Activated T-cell treated with anti-CD3 and anti-CD28 coated beads for 4 hours (primary cell): ENCODE results near the gene NFKBIE.

ENCODE experiments used
- DNase-seq: peaks from one replicate; pipeline ENCODE4 v3.0.0-alpha.2; 2020

NFKBIE gene

DNA sequence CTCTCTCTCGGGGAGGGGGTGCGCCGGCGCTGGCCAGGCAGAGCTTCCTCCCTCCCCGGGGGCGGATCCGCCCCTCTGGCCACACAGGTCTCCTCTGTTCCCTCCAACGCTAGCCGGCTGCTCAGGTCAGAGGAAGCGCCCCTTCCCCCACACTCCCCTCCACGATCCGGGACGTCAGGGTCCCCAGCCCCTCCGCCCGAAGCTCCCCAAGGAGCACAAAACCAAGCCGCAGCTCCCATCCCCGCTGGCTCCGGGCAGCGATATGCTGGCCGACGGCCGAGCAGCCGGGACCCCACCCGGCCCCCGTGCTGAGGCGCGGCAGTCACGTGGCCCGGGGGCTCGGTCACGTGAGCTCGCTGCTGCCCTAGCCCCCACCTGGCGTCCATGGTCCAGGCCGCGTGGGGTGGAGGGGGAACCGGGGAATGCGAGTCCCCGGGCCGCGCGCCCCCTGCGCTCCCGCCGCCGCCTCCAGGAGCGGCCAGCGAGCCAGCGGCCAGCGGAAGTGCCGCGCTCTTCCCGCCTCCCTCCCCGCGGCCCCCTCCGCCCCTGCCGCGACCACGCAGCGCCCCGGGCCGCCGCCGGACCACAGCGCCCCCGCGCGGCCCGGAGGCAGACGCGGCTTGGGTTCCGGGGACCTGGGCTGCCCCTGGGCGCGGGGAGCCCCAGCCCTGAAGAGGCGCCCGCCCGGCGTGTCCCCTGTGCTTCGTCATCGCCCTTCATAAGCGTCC, 8.2 kb downstream of the NFKBIE start, which contains the start of gene SLC35B2:
Gene SLC35B2 (minus strand): TSS at position 504 of the 728 bp plus-strand sequence. CDS start 118 bp downstream, at position 386.
- no peak for DNase-seq

DNA sequence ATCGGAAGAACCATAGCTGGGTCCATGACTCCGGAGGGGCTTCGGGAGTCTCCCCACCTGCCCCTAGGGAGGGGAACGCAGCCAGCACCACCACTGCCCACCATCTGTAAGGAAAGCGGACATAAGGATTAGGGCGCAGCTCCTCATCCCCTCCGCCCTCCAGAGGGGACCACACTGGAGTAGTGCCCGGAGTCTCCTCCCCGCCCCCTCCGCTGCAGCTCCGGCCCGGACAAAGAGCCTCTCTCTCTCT, 8.7 kb downstream of the NFKBIE start:
- no peak for DNase-seq

DNA sequence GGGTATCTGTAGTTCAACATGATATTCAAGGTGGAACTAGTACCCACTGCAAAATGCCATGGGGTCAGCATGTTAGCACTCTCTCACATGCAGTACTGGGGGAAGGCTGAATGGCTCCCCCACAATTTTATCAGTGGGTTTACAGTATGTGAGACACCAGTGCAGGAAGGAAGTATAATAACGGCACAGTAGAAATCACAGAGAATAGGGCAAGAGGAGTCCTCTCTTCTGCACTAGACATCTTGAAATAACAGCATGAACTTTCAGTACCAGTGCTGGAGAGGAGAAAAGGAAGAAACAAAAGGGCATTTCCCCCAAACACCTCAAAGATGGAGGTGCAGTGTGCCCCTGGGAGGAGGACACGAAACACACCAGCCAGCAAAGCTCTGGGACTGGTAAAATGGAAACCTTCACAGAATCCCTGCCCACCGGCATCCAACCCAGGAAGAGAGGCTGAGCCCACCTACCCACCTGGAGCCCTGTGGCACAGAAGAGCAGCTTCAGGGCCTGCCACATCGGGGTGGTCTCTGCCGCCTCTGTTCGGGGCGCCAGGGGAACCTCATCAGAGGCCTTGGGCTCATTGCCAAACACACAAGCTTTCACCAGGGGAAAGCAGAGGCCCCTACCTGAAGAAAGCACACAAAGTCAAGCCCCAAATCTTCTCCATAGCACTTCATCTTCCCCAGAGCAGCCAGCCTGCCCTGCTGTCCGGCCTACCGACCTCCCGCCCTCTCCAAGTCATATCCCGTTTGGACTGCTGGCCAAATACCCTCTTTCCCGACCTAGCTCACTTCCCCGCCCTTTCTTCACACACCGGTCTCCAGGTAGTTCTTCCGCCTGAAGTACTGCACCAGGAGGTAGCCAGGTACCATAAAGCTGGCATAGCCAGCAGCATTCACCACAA, 9.2 kb downstream of the NFKBIE start:
- DNase-seq, result no peak

DNA sequence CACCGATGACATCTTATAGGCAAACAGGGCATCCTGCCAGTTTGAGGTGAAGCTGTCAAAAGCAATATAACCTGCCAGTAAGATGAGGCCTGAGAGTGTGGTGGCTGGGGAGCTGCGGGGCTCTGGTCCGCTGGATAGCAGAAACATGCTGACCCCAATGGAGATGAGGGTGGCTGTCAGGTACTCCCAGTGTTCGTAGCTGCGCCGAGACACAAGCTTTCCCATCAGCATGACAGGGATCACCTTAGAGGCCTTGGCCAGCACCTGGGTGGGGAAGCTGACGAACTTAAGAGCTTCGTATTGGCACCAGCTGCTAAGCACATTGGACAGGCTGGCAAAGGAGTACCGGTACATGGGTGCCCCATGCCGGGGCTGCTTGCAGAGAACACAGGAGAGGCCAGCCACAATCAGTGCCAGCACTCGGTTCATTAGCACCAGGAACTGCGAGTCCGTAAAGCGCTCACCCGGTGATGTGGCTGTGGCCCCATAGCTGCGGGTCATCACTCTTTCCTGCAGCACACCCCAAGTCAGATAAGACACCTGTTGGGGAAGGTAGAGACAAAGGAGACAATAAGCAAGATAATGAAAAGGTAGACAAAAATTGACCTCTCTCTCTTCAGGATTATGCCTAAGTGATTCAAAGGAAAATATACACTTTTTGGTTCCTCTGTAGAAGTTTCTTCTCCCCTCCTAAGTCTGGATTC, 10.1 kb downstream of the NFKBIE start:
- DNase-seq, result no peak

DNA sequence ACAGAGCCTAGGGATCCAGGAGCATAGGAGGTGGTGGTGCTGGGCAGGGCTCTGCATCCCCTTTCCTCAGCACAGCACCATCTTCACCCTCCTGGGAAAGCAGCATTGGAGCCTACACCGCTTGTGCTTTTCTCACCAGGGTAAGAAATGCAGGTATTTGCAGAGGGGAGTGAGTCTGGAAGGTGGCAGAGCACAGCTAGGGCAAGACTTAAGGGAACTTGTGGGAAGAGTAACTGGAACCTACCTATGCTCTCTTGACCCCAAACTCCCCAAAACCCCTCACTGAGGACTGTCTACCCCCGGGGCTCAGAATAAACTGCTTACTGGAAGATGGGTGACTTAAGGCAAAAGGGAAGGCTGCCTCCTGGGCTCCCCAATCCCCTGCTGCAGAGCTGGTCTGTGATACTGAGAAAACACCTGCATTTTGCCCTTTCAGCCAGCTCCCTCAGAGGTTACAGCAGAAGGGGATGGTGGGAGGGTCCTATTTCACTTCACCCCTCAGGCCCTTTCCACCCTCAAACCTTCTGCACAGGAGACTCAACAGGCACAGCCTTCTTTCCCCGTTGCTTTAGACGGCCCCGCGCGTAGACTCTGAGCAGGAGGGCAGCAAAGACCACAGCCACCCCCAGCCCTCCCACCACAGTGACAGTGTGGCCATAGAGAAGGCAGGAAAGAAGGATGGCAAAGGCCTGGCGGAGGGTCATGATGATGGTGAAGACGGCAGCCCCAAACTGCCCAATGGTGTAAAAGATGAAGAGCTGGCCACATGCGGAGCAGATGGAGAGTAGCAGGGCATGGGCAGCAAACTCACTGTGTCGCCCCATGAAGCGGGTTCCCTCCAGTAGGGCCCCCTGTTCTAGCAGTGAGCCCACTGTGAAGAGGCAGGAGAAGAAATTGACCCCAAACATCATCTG, 10.9 kb downstream of the NFKBIE start:
- no peak for DNase-seq

DNA sequence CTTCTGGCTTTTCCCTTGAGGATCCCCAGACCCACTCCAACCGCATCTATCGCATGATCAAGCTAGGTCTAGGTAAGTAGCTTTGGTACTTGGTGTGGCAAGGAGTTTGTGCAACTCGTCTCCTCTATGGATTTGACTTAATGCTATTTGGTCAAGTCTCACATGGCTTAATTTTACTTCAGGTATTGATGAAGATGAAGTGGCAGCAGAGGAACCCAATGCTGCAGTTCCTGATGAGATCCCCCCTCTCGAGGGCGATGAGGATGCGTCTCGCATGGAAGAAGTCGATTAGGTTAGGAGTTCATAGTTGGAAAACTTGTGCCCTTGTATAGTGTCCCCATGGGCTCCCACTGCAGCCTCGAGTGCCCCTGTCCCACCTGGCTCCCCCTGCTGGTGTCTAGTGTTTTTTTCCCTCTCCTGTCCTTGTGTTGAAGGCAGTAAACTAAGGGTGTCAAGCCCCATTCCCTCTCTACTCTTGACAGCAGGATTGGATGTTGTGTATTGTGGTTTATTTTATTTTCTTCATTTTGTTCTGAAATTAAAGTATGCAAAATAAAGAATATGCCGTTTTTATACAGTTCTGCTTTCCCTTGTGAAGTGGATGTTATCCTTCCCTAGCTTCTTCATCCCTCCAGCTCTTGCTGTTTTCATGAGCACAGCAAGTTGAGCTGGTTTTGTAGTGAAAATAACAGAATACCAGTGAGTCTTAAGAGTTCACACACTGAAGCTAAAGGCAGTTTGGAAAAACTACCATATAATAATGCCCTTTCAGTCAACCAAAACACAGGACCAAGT, 11.8 kb downstream of the NFKBIE start:
- DNase-seq, result no peak

DNA sequence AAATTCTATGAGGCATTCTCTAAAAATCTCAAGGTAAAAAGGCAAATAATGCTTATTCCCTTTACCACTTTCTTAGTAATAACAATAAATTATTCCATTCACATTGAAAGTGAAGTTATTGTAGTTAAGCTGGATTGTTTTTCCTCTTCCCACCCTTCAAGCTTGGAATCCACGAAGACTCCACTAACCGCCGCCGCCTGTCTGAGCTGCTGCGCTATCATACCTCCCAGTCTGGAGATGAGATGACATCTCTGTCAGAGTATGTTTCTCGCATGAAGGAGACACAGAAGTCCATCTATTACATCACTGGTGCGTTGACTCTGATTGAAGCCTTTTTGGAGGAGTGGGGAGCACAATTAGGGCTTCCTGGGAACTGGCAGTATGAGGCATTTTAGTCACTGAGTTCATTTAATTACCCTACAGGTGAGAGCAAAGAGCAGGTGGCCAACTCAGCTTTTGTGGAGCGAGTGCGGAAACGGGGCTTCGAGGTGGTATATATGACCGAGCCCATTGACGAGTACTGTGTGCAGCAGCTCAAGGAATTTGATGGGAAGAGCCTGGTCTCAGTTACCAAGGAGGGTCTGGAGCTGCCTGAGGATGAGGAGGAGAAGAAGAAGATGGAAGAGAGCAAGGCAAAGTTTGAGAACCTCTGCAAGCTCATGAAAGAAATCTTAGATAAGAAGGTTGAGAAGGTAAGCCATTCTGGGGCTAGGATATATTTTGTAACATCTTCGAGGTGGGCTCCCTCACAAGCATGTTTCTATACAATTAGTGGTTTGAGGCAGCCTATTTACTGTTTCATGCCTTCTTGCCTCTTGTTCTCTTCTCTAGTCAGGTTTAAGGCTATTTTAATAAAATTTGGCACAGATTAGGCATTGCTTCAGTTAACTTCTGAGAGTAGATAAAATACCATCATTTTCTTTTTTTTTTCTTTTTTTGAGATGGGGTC, 13.5 kb downstream of the NFKBIE start:
- no peak for DNase-seq

DNA sequence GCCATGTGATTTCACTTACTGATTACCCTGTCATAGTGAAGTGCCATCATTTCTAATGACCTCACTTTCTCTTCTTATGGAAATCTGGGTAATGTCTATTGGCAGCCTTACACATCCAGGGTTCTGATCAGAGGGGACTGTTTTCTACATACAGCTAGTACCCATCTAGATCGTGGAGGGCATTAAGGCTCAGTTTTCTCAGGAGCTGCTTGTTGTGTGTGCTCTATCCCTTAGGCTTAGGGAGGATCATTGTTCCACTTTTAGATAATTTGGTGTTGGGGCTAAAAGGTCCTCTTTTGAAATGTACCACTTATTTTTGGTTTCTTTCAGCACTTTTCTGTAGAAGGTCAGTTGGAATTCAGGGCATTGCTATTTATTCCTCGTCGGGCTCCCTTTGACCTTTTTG, 14.6 kb downstream of the NFKBIE start:
- DNase-seq, result no peak

DNA sequence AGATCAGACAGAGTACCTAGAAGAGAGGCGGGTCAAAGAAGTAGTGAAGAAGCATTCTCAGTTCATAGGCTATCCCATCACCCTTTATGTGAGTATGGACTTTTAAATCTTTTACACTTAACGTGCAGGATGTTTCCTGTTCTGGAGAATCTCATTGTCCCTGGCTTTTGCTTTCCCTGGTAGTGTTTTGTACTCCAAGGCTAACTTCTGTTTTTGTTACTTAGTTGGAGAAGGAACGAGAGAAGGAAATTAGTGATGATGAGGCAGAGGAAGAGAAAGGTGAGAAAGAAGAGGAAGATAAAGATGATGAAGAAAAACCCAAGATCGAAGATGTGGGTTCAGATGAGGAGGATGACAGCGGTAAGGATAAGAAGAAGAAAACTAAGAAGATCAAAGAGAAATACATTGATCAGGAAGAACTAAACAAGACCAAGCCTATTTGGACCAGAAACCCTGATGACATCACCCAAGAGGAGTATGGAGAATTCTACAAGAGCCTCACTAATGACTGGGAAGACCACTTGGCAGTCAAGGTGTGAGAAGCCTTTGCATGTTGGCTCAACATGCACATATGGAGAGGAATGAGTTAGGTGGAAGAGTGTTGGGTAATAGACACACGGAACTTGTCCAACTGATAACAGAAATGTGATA, 15.2 kb downstream of the NFKBIE start:
- DNase-seq, result no peak

DNA sequence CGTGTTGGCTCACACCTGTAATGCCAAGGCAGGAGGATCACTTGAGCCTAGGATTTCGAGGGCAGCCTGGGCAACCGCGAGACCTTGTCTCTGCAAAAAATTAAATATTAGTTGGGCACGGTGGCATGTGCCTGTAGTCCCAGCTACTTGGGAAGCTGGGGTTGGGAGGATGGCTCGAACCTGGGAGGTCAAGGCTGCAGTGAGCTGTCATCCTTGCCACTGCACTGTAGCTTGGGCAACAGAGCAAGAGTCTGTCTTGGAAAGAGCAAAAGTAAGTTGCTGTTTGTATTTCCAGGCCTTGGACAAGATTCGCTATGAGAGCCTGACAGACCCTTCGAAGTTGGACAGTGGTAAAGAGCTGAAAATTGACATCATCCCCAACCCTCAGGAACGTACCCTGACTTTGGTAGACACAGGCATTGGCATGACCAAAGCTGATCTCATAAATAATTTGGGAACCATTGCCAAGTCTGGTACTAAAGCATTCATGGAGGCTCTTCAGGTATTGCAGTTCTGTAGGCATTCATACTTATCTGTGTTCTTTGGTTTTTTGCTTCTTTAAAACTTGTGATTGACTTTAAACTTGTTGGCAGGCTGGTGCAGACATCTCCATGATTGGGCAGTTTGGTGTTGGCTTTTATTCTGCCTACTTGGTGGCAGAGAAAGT, 16.1 kb downstream of the NFKBIE start:
- DNase-seq, result no peak

DNA sequence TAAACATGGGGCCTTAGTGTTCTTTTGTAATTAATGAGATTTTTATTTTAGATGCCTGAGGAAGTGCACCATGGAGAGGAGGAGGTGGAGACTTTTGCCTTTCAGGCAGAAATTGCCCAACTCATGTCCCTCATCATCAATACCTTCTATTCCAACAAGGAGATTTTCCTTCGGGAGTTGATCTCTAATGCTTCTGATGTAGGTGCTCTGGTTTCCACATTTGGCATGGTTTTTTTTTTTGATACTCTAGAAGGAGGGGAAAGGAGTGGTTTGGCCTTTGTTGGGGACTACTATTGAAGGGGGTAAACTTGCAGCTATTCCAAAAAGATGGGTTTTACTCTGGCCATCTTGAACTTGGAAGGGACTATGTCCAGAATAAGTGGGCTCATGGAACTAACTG, 16.8 kb downstream of the NFKBIE start:
- no peak for DNase-seq

DNA sequence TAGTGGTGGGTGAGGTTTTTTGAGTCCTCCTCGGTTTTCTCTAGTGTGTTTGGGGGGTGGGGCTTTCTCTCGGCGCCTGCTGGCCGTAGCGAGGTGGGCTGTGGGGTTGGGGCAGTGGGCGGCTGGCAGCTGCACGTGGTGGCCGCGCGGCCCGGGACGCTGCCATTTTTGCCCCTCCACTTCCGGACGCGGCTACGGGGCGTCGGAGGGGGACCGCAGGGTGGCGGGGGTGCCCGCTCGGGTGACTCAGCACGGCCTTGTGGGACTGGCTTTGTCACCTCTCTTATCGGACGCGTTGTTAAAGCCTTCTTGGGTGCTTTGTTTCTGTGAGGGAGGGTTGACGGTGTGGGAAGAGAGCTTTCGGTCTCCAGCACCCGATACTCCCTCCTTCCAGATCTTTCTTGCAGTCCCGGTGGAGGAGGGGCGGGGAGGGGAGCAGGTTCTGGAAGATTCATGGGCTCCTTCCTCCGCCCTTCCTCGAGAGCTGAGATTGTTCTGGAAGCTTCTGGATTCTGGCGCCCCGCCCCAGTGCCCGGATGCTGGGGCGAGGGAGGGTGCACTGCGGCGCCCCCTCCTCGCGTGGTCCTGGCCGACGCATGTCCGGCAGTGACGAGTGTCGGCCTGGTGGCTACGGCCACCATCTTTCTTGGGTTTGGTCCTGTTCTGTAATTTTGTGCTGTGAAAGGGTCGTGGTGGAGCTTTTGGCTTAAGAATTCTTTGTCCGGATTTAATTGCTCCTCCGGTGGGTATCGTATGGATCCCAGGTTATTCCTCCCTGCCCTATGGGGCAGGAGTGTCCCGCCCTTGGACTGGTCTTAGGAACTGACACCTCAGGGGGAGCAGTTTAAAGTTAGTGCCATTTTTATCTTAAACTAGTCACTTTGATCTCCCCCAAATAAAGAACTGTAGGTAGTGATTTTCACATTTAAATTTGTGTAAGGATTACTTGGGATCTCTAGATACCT, 17.7 kb downstream of the NFKBIE start:
- peak; percentile 87 for DNase-seq

DNA sequence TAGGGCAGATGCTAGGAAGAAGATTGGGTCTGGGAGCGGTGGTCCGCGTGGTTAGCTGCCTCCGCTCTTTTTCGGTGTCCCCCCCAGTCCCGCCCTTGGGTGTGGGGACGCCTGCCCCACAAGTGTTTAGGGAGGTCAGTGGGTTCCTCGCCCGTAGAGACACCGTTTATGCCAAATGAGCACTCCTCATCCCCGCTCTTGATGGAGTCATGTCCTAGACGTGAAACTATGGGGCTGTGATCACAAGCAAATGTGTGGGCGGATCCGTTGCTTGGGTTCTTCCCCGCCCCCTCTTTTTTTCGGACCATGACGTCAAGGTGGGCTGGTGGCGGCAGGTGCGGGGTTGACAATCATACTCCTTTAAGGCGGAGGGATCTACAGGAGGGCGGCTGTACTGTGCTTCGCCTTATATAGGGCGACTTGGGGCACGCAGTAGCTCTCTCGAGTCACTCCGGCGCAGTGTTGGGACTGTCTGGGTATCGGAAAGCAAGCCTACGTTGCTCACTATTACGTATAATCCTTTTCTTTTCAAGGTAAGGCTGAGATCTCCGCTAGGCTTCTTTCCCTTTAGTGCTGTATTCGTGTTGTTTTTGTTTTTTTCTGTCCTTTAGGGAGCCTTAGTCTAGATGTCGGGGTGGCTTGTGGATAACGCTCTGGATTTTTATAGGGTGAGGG, 18.6 kb downstream of the NFKBIE start, which contains the start of gene HSP90AB1:
Gene HSP90AB1 (plus strand): TSS at position 439 of the 675 bp plus-strand sequence. CDS start 1,529 bp downstream, outside the sequence.
- peak; percentile 97 for DNase-seq

DNA sequence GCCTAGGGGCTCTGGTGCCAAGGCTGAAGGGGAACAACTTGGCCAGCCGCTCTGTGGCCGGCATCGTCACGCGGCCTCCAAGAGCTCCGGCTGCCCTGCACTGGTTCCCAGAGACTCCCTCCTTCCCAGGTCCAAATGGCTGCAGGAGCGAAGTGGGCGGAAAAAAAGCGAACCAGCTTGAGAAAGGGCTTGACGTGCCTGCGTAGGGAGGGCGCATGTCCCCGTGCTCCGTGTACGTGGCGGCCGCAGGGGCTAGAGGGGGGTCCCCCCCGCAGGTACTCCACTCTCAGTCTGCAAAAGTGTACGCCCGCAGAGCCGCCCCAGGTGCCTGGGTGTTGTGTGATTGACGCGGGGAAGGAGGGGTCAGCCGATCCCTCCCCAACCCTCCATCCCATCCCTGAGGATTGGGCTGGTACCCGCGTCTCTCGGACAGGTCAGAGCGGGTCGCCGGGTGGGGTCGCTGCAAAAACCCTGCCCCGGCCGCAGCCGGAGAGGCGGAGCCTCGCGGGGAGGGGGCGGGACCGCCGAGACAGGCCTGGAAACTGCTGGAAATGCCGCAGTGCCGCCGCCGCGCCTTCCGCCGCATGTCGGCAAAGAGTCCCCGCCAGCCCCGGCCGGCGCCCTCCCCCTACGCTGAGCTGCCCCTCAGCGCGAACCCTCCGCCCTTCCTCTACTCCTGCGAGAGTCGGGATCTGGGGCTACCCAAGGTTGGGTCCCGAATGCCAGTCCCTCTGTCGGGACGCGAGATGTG, 19.3 kb downstream of the NFKBIE start:
- DNase-seq, result peak; percentile 79

DNA sequence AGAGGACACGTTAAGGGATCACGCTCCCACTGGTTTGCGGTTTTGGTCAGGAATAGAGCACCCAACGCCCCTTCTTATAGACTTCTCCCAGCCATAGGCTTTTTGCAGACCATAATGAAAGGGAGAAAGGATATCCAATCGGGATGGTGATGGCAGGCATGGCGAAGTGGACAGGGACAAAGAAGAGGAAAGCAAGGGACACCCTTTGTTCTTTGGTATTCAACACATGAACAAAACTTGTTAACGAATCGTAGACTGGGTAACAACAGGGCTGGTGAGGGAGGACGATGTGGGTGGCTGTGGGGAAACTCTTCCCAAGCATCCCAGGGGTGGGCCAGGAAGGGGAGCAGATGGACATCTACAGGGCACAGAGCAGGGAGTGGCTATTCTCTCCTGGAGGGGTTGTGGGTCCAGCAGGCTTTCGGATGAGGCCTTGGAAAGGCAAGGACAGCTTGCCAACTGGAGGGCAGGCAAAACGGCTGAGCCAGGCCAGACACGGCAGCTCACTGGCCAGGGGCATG, 19.9 kb downstream of the NFKBIE start:
- no peak for DNase-seq

DNA sequence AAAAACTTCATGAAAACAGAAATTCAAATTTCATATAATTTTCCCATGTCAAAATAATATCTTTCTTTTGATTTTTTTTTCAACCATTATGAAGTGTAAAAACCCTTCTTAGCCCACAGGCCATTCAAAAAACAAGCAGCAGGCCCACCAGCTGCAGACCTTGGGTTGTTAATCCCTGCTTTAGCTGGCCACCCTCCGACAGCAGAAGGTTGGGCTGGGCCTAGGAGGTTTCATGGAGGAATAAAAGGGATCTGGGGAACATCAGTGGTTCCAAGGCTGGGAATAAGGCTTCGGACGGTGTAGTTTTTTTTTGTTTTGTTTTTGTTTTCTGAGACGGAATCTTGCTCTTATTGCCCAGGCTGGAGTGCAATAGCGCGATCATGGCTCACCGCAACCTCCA, 22.0 kb downstream of the NFKBIE start:
- DNase-seq, result no peak
